Smooth muscle cell (in vitro differentiated cells): Measurements from ENCODE around the gene MC2R. TPM values are rescaled to one million over a fixed set of nuclear protein-coding genes. Genes with fewer than 3 reads are reported as not detected.

Source experiments
- DNase-seq: peaks from one replicate; lab custom pipeline; 2025; ENCODE audit not compliant: unreplicated experiment; lab: John Stamatoyannopoulos, UW
- H2AFZ ChIP-seq: fragments of 200-600 bp; sonication (generic); 2 replicates; pipeline ENCODE4 v1.6.0; 2016; ENCODE audit warnings: antibody characterized with exemption, low read depth, mild to moderate bottlenecking
- H3F3A ChIP-seq: fragments of 200-600 bp; sonication (generic); 2 replicates; pipeline ENCODE4 v1.6.0; 2017; ENCODE audit warnings: antibody characterized with exemption, low read depth
- H3K27ac ChIP-seq: fragments of 200-600 bp; sonication (generic); 2 replicates; pipeline ENCODE4 v1.5.1; 2016; ENCODE audit warnings: low read depth, mild to moderate bottlenecking
- H3K27me3 ChIP-seq: fragments of 200-600 bp; sonication (generic); 2 replicates; pipeline ENCODE4 v1.6.1; 2016; ENCODE audit warnings: low read depth, mild to moderate bottlenecking
- H3K36me3 ChIP-seq: fragments of 200-600 bp; sonication (generic); 2 replicates; pipeline ENCODE4 v1.5.1; 2016; ENCODE audit warnings: low read depth
- H3K4me1 ChIP-seq: fragments of 200-600 bp; sonication (generic); 2 replicates; pipeline ENCODE4 v1.5.1; 2016; ENCODE audit warnings: low read depth
- H3K4me2 ChIP-seq: fragments of 200-600 bp; sonication (generic); 2 replicates; pipeline ENCODE4 v1.6.0; 2016; ENCODE audit warnings: mild to moderate bottlenecking
- H3K4me3 ChIP-seq: fragments of 200-600 bp; sonication (generic); 2 replicates; pipeline ENCODE4 v1.5.1; 2016; ENCODE audit warnings: mild to moderate bottlenecking
- H3K79me2 ChIP-seq: fragments of 200-600 bp; sonication (generic); 2 replicates; pipeline ENCODE4 v1.6.0; 2016; ENCODE audit warnings: low read depth, mild to moderate bottlenecking
- H3K9ac ChIP-seq: fragments of 200-600 bp; sonication (generic); 2 replicates; pipeline ENCODE4 v1.6.0; 2016; ENCODE audit warnings: low read depth
- H3K9me3 ChIP-seq: fragments of 200-600 bp; sonication (generic); replicated peaks from 2 replicates; pipeline ENCODE4 v1.5.1; 2016; ENCODE audit warnings: low read depth
- H4K20me1 ChIP-seq: fragments of 200-600 bp; sonication (generic); 2 replicates; pipeline ENCODE4 v1.6.0; 2016; ENCODE audit warnings: low read depth
- WGBS: methylation state at CpG from one replicate; pipeline ENCODE4 v1.1.7; 2016; ENCODE audit warnings: low lambda C conversion rate; 5-methylcytosine and 5-hydroxymethylcytosine counted together
- polyA plus RNA-seq: library from polyadenylated mRNA; unstranded; fragments of >200 nt; fragmentation: Nextera tagmentation; extraction: Ambion mirVana; gene quantifications from 2 replicates; pipeline ENCODE4 v1.2.1, GENCODE V29; 2016
- total RNA-seq: library from RNA; depleted of rRNA; stranded (reverse); fragments of >200 nt; gene quantifications from 2 replicates; pipeline ENCODE4 v1.2.3, GENCODE V29; 2014
- TF ChIP-seq, protein P1 (sequence below): fragments of 200-600 bp; sonication (generic); IDR thresholded peaks from 2 replicates; pipeline ENCODE4 v1.5.1; 2017; ENCODE audit warnings: borderline replicate concordance, mild to moderate bottlenecking, antibody characterized with exemption; ENCODE audit not compliant: insufficient read depth, poor library complexity, severe bottlenecking

MC2R gene
- total and polyA plus RNA-seq, 2 experiments from 2014 or later = not detected

DNA sequence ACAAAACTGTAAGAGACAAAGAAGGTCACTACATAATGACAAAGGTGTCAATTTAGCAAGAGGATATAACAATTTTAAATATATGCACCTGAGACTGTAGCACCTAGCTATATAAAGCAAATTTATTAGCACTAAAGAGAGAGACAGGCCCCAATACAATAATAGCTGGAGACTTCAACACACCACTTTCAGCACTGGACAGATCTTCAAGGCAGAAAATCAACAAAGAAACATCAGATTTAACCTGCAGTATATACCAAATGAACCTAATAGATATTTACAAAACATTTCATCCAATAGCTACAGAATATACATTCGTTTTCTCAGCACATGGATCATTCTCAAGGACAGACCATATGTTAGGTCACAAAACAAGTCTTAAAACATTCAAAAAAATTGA, 14.7 kb downstream of the MC2R start:
- TF ChIP-seq, protein P1, sequence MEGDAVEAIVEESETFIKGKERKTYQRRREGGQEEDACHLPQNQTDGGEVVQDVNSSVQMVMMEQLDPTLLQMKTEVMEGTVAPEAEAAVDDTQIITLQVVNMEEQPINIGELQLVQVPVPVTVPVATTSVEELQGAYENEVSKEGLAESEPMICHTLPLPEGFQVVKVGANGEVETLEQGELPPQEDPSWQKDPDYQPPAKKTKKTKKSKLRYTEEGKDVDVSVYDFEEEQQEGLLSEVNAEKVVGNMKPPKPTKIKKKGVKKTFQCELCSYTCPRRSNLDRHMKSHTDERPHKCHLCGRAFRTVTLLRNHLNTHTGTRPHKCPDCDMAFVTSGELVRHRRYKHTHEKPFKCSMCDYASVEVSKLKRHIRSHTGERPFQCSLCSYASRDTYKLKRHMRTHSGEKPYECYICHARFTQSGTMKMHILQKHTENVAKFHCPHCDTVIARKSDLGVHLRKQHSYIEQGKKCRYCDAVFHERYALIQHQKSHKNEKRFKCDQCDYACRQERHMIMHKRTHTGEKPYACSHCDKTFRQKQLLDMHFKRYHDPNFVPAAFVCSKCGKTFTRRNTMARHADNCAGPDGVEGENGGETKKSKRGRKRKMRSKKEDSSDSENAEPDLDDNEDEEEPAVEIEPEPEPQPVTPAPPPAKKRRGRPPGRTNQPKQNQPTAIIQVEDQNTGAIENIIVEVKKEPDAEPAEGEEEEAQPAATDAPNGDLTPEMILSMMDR = no peak
- DNase-seq = no peak
- Histone ChIP-seq H3K4me3 (no peak overlapping the region), H4K20me1 (no peaks in the 10 kb centered on the region), H3K36me3 (no peaks in the 10 kb centered on the region), H3F3A (no peaks in the 10 kb centered on the region), H3K27ac (no peak overlapping the region), H3K79me2 (no peaks in the 10 kb centered on the region), H3K4me2 (no peak overlapping the region), H3K9me3 (no peaks in the 10 kb centered on the region), H3K9ac (no peak overlapping the region), H2AFZ (no peak overlapping the region), H3K27me3 (no peaks in the 10 kb centered on the region), H3K4me1 (no peaks in the 10 kb centered on the region)
- 55% methylated on average over 1 of the region's 1 CpG for WGBS

DNA sequence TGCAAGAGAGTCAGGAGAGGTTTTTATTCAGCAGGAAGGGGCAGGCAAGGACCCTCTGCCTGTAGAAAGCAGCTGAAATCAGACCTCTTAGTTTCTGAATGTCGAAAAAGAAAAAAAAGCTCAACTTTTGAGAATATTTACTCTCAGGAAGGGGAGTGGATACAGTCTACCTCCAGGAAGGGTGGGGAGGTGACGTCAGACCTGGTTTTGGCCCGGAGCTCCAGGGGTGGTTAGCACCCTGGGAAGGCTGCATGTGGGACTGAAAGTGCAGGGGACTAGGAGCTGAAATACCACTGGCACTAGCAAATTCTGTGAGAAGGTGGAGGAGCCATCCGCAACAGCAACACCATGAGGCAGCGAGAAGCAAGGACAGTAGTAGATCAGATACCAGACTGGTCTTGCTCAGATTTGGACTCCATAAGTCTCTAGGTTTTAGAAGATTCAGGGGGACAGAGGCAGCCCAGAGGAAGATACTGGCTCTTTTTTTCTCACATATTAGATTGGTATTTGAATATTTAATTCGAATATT, 19.8 kb downstream of the MC2R start:
- no peaks in the 10 kb centered on the region for H3F3A ChIP-seq
- 86% methylated on average over 6 of the region's 6 CpGs for WGBS

DNA sequence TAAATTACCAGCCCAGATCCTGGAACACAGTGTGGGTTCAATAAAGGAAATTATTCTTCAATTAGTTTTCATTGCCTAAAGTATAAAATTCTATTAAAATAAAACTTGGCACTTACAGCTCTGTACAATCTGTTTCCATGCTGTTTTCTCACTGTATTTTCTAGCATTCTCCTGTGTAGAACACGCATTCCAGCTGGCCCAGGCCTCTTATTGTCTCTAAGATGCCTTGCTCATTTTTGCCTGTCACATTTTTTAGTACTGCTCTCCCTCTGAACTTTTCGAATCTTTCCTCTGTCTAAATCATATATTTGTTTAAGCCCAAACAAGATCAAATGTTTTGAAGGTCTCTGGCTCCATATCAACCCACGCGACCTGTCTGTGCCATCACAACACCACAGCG, 20.8 kb downstream of the MC2R start:
- Histone ChIP-seq H3K36me3 (no peaks in the 10 kb centered on the region), H3K4me2 (no peak overlapping the region), H3K27ac (no peak overlapping the region), H2AFZ (no peak overlapping the region), H3F3A (no peaks in the 10 kb centered on the region), H3K27me3 (no peaks in the 10 kb centered on the region), H3K9me3 (no peaks in the 10 kb centered on the region), H4K20me1 (no peaks in the 10 kb centered on the region), H3K79me2 (no peaks in the 10 kb centered on the region), H3K4me3 (no peak overlapping the region), H3K4me1 (peaks cover 4% of the 10 kb centered on the region), H3K9ac (no peak overlapping the region)
- TF ChIP-seq, protein P1 = no peak
- whole genome bisulfite sequencing = 89% methylated on average over 5 of the region's 5 CpGs
- DNase-seq = no peak

More for the DNA sequence above, 19.8 kb downstream of the MC2R start:
- TF ChIP-seq, protein P1 = no peak
- no peak for DNase-seq
- Histone ChIP-seq H4K20me1 (no peaks in the 10 kb centered on the region), H3K79me2 (no peaks in the 10 kb centered on the region), H2AFZ (no peak overlapping the region), H3K9ac (no peak overlapping the region), H3K27ac (no peak overlapping the region), H3K4me2 (no peak overlapping the region), H3K9me3 (no peaks in the 10 kb centered on the region), H3K4me3 (no peak overlapping the region), H3K36me3 (no peaks in the 10 kb centered on the region), H3K27me3 (no peaks in the 10 kb centered on the region), H3K4me1 (no peaks in the 10 kb centered on the region)

DNA sequence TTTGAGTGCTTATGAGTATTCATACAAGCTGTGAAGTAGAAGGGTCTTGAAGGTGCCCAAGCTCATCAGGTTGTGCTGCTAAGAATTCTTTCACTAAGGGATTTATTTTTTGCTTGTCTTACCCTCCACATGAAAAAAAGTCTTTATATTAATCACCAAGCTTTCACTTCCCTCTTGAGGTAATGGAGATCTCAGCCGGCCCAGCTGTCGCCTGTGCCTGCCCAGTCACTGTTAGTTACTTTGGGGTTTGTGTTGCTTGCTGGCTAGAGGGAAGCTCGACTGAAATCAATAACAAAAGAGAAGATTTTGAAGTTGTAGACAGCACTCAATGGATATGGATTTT, 21.9 kb downstream of the MC2R start:
- H3F3A ChIP-seq = no peaks in the 10 kb centered on the region
- H3K79me2 ChIP-seq = no peaks in the 10 kb centered on the region
- WGBS = 83% methylated on average over 3 of the region's 3 CpGs
- H3K4me1 ChIP-seq = peaks cover 4% of the 10 kb centered on the region
- H3K36me3 ChIP-seq = no peaks in the 10 kb centered on the region
- H3K4me3 ChIP-seq = no peak overlapping the region
- H3K27ac ChIP-seq = peak overlapping the region; percentile 37
- no peak overlapping the region for H2AFZ ChIP-seq
- no peak for DNase-seq
- no peaks in the 10 kb centered on the region for H3K27me3 ChIP-seq
- no peaks in the 10 kb centered on the region for H3K9me3 ChIP-seq
- TF ChIP-seq, protein P1 = no peak
- no peak overlapping the region for H3K9ac ChIP-seq
- no peaks in the 10 kb centered on the region for H4K20me1 ChIP-seq
- H3K4me2 ChIP-seq = no peak overlapping the region
